Measurements from ENCODE around the gene GXYLT2. TPM values are rescaled to one million over a fixed set of nuclear protein-coding genes. Genes with fewer than 3 reads are reported as not detected.

The GXYLT2 gene
- total RNA-seq, 4 donors from 2014 or later: 12.8 to 51.2 (median 13.8) TPM

GRCh38 chr3:72961752-72962151 is 73.9 kb downstream of the GXYLT2 start:
- ATAC-seq (ENCODE audit: low FRiP score) (peak; percentile 26), DNase-seq (ENCODE audit: low spot score) (no peak)
- no peak for TF ChIP-seq CTCF (IDR thresholded peaks at IDR 0.05)

DNA sequence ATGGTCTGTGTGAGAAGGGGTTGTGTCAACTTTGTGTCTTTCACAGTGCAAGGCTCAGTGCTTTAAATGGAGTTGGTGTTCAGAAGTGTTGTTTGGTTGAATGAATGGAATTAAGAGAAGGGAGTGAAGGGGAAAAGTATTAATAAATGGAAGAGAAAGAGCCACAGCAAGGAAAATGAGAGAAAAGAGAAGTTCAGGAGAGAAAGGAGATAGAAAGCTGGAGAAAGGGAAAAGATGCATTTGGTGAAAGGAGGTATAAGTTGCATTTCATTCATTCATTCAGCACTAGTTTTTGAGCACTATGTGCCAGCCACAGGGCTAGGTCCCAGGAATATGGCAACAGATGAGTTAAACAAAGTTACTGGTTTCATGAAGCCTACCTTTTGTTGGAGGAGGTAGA is 74.5 kb downstream of the GXYLT2 start:
- ATAC-seq (ENCODE audit: low FRiP score) (no peak), DNase-seq (ENCODE audit: low spot score) (no peak)
- TF ChIP-seq CTCF (IDR thresholded peaks at IDR 0.05): no peak

GRCh38 chr3:72964633-72965032 is 76.8 kb downstream of the GXYLT2 start:
- DNase-seq (ENCODE audit: low spot score): no peak
- no peak for ATAC-seq (ENCODE audit: low FRiP score)
- TF ChIP-seq CTCF (IDR thresholded peaks at IDR 0.05): no peak

DNA sequence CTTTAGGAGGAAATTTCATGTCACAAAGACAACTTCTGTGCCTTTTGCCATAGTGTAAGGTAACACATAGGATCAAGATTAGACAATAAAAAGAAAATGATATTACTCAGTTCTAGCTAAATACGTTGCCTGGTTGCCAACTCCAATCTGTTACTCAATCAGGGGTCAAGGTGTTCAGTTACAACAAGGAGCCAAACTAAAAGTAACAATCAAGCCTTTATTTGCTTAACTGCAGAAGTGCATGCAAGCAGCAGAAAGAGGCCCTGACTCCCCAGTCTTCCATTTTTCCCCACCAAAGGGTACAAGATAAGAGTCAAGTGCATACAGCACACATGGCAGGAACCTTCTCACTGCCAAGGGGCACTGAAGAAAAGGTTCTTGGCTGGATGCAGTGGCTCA is 80.4 kb downstream of the GXYLT2 start:
- no peak for DNase-seq (ENCODE audit: low spot score)
- ATAC-seq (ENCODE audit: low FRiP score): no peak
- no peak for TF ChIP-seq CTCF (IDR thresholded peaks at IDR 0.05)

DNA sequence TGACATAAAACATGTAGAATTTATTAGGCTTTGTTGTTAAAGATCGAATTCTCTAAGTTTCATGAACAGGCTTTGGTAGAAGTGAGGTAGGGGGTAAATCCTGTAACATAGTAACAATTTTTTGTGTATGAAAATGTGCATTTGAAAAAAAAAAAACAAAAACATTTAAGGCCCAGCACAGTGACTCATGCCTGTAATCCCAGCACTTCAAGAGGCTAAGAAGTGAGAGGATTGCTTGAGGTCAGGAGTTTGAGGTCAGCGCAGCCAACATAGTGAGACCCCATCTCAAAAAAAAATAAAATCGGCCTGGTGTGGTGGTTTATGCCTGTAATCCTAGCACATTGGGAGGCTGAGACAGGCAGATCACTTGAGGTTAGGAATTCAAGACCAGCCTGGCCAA is 81.9 kb downstream of the GXYLT2 start:
- ATAC-seq (ENCODE audit: low FRiP score) (no peak), DNase-seq (ENCODE audit: low spot score) (no peak)
- TF ChIP-seq CTCF (IDR thresholded peaks at IDR 0.05): no peak

- DNase-seq (ENCODE audit: low spot score): no peak
- no peak for ATAC-seq (ENCODE audit: low FRiP score)
- no peak for TF ChIP-seq CTCF (IDR thresholded peaks at IDR 0.05)
Observed at GRCh38 chr3:72970942-72971341, 83.1 kb downstream of the GXYLT2 start.

DNA sequence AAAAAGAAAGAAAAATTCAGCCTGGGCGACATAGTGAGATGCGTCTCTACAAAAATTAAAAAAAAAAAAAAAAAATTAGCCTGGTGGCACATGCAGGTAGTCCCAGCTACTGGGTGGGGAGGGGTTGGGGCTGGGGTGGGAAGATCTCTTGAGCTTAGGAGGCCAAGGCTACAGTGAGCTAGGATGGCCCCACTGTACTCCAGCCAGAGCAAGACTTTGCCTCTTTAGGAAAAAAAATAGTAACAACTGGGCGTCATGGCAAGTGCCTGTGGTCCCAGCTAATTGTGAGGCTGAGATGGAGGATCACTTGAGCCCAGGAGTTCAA is 84.8 kb downstream of the GXYLT2 start:
- no peak for TF ChIP-seq CTCF (IDR thresholded peaks at IDR 0.05)
- no peak for DNase-seq (ENCODE audit: low spot score)
- ATAC-seq (ENCODE audit: low FRiP score): no peak
